Heart left ventricle (tissue), 16 donors: ENCODE results near the gene ZNF319. TPM values are rescaled to one million over a fixed set of nuclear protein-coding genes. Genes with fewer than 3 reads are reported as not detected.

ENCODE experiments used
- ATAC-seq, 4 donors: fragments of 200-7000 bp; cut with Tn5 transposase; one replicate each; pipeline ENCODE4 v1.9.1; 2020 to 2022; ENCODE audit warnings: moderate library complexity in 4 of 4, mild to moderate bottlenecking in 3 of 4, moderate number of reproducible peaks in 1 of 4
- DNase-seq, 5 donors: peaks; one replicate each; pipeline ENCODE4 v3.0.0-alpha.2; 2020
- H3K27ac ChIP-seq, 12 donors: fragments of 200-600 bp; sonication (generic) in 4 of 12; one replicate each; pipeline versions ENCODE4 v1.5.0 to v1.8.0; 2016 to 2022; ENCODE audit warnings: mild to moderate bottlenecking in 2 of 12
- H3K27me3 ChIP-seq, 9 donors: fragments of 200-600 bp; sonication (generic) in 2 of 9; one replicate each; pipeline versions ENCODE4 v1.5.1 to v1.8.0; 2016 to 2022; ENCODE audit warnings: mild to moderate bottlenecking in 3 of 9
- H3K36me3 ChIP-seq, 9 donors: fragments of 200-600 bp; sonication (generic) in 2 of 9; one replicate each; pipeline versions ENCODE4 v1.5.0 to v1.8.0; 2018 to 2022; ENCODE audit warnings: mild to moderate bottlenecking in 2 of 9
- H3K4me1 ChIP-seq, 12 donors: fragments of 200-600 bp; sonication (generic) in 4 of 12; one replicate each; pipeline versions ENCODE4 v1.5.0 to v1.8.0; 2016 to 2022; ENCODE audit warnings: mild to moderate bottlenecking in 3 of 12
- H3K4me3 ChIP-seq, 12 donors: fragments of 200-600 bp; sonication (generic) in 4 of 12; one replicate each; pipeline versions ENCODE4 v1.5.0 to v1.8.0; 2017 to 2022; ENCODE audit warnings: mild to moderate bottlenecking in 9 of 12, moderate library complexity in 4 of 12
- H3K9me3 ChIP-seq, 12 donors: fragments of 200-600 bp; sonication (generic) in 4 of 12; one replicate each; pipeline versions ENCODE4 v1.5.0 to v1.8.0; 2016 to 2022; ENCODE audit warnings: mild to moderate bottlenecking in 1 of 12
- CTCF ChIP-seq, 12 donors: fragments of 200-600 bp; sonication (generic) in 4 of 12; IDR thresholded peaks; one replicate each; pipeline versions ENCODE4 v1.5.0 to v1.8.0; 2018 to 2022; ENCODE audit warnings: antibody characterized with exemption in 12 of 12, mild to moderate bottlenecking in 5 of 12
- POLR2A ChIP-seq, 2 donors: fragments of 450-650 bp; IDR thresholded peaks; one replicate each; pipeline ENCODE4 v1.6.1; 2017; ENCODE audit warnings: antibody characterized with exemption in 2 of 2, mild to moderate bottlenecking in 2 of 2, moderate library complexity in 2 of 2
- WGBS, 4 donors: extraction: QIAGEN DNeasy Blood & Tissue Kit in 2 of 4; methylation state at CpG; one replicate each; pipeline versions ENCODE4 v1.1.5 to v1.1.7; 2013 to 2018; 5-methylcytosine and 5-hydroxymethylcytosine counted together
- intact Hi-C, 10 donors: fragments of 100-400 bp; cut with DNase I; formaldehyde crosslinking; loops; one replicate each; pipeline versions ENCODE4 v1.11.1 to v1.14.2; 2022
- polyA plus RNA-seq, 2 donors: library from polyadenylated mRNA; stranded (reverse); fragments of 200-250 nt; gene quantifications; one replicate each; pipeline ENCODE4 v1.2.3, GENCODE V29; 2013
- total RNA-seq, 9 donors: library from RNA; depleted of rRNA in 2 of 9; stranded (reverse); fragments of >200 nt in 2 of 9; fragmentation: NEBNext Ultra II Directional in 3 of 9; extraction: Animal tissue kit (Norgen Biotek cat#: 25700) in 3 of 9; gene quantifications; one replicate each; pipeline versions ENCODE4 v1.1.0 to v1.2.4, GENCODE V29; 2016 to 2023
- donor health status: ischemic (EF 13 %, LVEDD 7.1; RV severe dilation, severe dysfunction).
- donor health status: healthy with polysubstance abuse.
- donor health status: DM: no; HTN: yes; CAD: no.
- donor health status: DM: no; HTN: no; CAD: no.
- donor health status: ischemic (EF 25% LVEDD 6.9; RV normal size, moderate dysfunction).
- donor health status: ischemic (EF 25% LVEDD 5.7; RV mildly dilated, moderate dysfunction).
- donor health status: healthy.
- donor health status: DM: yes; HTN: yes; CAD: no.
- donor health status: ischemic (EF 35%, LVEDD 5.7; RV mildly dilated, moderate dysfunction).
- donor health status: nonischemic (EF 11% LVEDD 7.7; RV severe dilation, severe dysfunction).
- donor health status: DM: yes; HTN: yes; CAD: no.
- donor health status: PGD.
- donor health status: ischemic (EF 29% LVEDD 5.4; RV normal size, mild dysfunction).
- donor health status: nonischemic (EF 23%, LVEDD 6.1; RV moderate dilation, normal function).

ZNF319 gene
- total and polyA plus RNA-seq, 11 donors, result 5.6 to 10.5 (median 8.6) TPM

GRCh38 chr16:58042001-58042885 lies 41.8 kb upstream of the ZNF319 start:
- DNase-seq (no peak), ATAC-seq (no peak)
- 91 to 94% (median 94%) methylated on average over 15 to 22 of the region's 22 CpGs for WGBS, 4 donors
- no peaks in the 10 kb centered on the region for H3K9me3 ChIP-seq
- H3K4me1 ChIP-seq, result peaks cover 0 to 21% (median 8%) of the 10 kb centered on the region in 12 donors
- no peaks in the 10 kb centered on the region for H3K27me3 ChIP-seq
- peaks cover 0 to 81% (median 67%) of the 10 kb centered on the region in 9 donors for H3K36me3 ChIP-seq
- H3K4me3 ChIP-seq, result no peak overlapping the region
- no peak overlapping the region for H3K27ac ChIP-seq
- TF ChIP-seq POLR2A (IDR thresholded peaks at IDR 0.05), result no peak
- TF ChIP-seq CTCF (IDR thresholded peaks at IDR 0.05), result no peak
- intact Hi-C loops, result no loop called here

GRCh38 chr16:58041628-58041955 lies 41.1 kb upstream of the ZNF319 start:
- H3K4me1 ChIP-seq, result peaks cover 0 to 19% (median 4%) of the 10 kb centered on the region in 12 donors
- WGBS, 4 donors, result 91 to 97% (median 92%) methylated on average over 6 to 18 of the region's 18 CpGs; no CpG with 5 or more reads in 1 of the 4 donors
- no peak for TF ChIP-seq POLR2A (IDR thresholded peaks at IDR 0.05)
- TF ChIP-seq CTCF (IDR thresholded peaks at IDR 0.05), result no peak
- no peaks in the 10 kb centered on the region for H3K27me3 ChIP-seq
- no peaks in the 10 kb centered on the region for H3K9me3 ChIP-seq
- intact Hi-C loops, result no loop called here
- H3K36me3 ChIP-seq, result peaks cover 0 to 83% (median 67%) of the 10 kb centered on the region in 9 donors
- H3K27ac ChIP-seq, result no peak overlapping the region
- no peak for DNase-seq
- no peak for ATAC-seq
- no peak overlapping the region for H3K4me3 ChIP-seq

GRCh38 chr16:58040945-58041627 lies 40.6 kb upstream of the ZNF319 start:
- no peak for ATAC-seq
- no peak for DNase-seq
- Histone ChIP-seq H3K27ac (no peak overlapping the region), H3K4me3 (no peak overlapping the region), H3K27me3 (no peaks in the 10 kb centered on the region), H3K4me1 (peaks cover 0 to 20% (median 6%) of the 10 kb centered on the region in 12 donors), H3K36me3 (peaks cover 0 to 83% (median 67%) of the 10 kb centered on the region in 9 donors), H3K9me3 (no peaks in the 10 kb centered on the region)
- TF ChIP-seq POLR2A (IDR thresholded peaks at IDR 0.05), result no peak
- no peak for TF ChIP-seq CTCF (IDR thresholded peaks at IDR 0.05)
- intact Hi-C loops, result no loop called here
- WGBS, 4 donors, result 80 to 87% (median 81%) methylated on average over 8 to 14 of the region's 14 CpGs

GRCh38 chr16:58040496-58040846 lies 40.0 kb upstream of the ZNF319 start:
- DNase-seq, result peak in 1 of 5 donors; percentile 56
- WGBS, 4 donors, result 93 to 96% (median 95%) methylated on average over 11 to 12 of the region's 12 CpGs
- H3K27ac ChIP-seq, result no peak overlapping the region
- TF ChIP-seq CTCF (IDR thresholded peaks at IDR 0.05), result no peak
- no peak for TF ChIP-seq POLR2A (IDR thresholded peaks at IDR 0.05)
- peaks cover 0 to 20% (median 12%) of the 10 kb centered on the region in 12 donors for H3K4me1 ChIP-seq
- no peak for ATAC-seq
- peaks cover 0 to 83% (median 67%) of the 10 kb centered on the region in 9 donors for H3K36me3 ChIP-seq
- H3K27me3 ChIP-seq, result no peaks in the 10 kb centered on the region
- H3K9me3 ChIP-seq, result no peaks in the 10 kb centered on the region
- intact Hi-C loops, result no loop called here
- no peak overlapping the region for H3K4me3 ChIP-seq
